Retinal pigment epithelial cell (primary cell): ENCODE measurements around the gene ZNF586.

Source experiments
- DNase-seq: peaks from one replicate; pipeline ENCODE4 v3.0.0-alpha.2; 2010; ENCODE audit warnings: low read depth
- H3K4me3 ChIP-seq: 2 replicates; pipeline ENCODE4 v1.5.1; 2011; ENCODE audit warnings: mild to moderate bottlenecking, low read length, control low read depth, moderate library complexity
- CTCF ChIP-seq: conservative IDR thresholded peaks from 2 replicates; pipeline ENCODE4 v1.5.1; 2011; ENCODE audit warnings: low read depth, low read length, control low read depth, inconsistent platforms

ZNF586 gene

GRCh38 chr19:57813919-57814504, 44.5 kb downstream of the ZNF586 start:
- no peak for DNase-seq
- TF ChIP-seq CTCF: no peak

DNA sequence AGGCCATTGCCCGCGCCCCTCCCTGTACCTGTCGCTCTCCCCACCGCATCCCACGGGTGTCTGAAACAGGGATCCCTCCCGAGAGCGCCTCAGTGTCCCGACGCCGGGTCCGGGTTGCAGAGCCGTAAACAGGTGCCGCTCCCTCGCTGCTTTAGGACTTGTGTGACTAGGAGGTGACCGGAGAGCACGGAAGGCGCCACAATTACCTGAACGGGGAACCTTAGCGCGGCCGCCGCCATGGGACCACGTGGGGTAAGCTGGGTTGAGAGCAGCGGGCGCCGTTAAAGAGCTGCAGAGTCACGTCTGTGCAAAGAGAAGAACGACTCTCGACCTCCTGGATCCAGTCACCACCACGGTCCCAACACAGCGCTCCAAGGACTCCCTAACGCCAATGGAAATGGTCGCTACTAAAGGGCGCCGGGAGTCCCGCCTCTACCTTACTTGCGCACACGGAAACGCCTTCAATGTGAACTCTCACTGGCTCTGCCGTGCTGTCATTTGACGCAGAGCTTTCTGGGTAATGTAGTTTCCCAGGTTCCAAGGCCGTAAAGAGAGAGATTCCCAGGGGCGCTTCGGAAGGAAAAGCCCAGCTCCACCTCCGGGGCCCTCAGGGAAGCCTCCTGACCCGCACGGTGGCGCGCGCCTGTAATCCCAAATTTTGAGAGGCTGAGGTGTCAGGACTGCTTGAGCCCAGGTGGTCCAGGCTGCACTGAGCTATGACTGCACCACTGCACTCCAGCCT, 45.2 kb downstream of the ZNF586 start, which contains the start of gene ZNF552:
Gene ZNF552, minus strand, starts transcription at position 409 of the 742 bp plus-strand sequence. Its CDS starts 170 bp downstream, at position 239.
- no peak for TF ChIP-seq CTCF
- DNase-seq: peak; percentile 80
- peak within 1 kb of the TSS; percentile 92 for H3K4me3 ChIP-seq

More at GRCh38 chr19:57813919-57814504, 44.5 kb downstream of the ZNF586 start:
- H3K4me3 ChIP-seq: peak overlapping the region; percentile 92

- H3K4me3 ChIP-seq: peak overlapping the region; percentile 92
- DNase-seq: no peak
- no peak for TF ChIP-seq CTCF
Measured at GRCh38 chr19:57815247-57816075, 46.0 kb downstream of the ZNF586 start.

- TF ChIP-seq CTCF: no peak
Measured at GRCh38 chr19:57816652-57817051, 47.2 kb downstream of the ZNF586 start.

GRCh38 chr19:57817976-57818375, 48.5 kb downstream of the ZNF586 start:
- H3K4me3 ChIP-seq: no peak overlapping the region
- no peak for DNase-seq
- no peak for TF ChIP-seq CTCF

More at GRCh38 chr19:57816652-57817051, 47.2 kb downstream of the ZNF586 start:
- no peak for DNase-seq
- H3K4me3 ChIP-seq: no peak overlapping the region

DNA sequence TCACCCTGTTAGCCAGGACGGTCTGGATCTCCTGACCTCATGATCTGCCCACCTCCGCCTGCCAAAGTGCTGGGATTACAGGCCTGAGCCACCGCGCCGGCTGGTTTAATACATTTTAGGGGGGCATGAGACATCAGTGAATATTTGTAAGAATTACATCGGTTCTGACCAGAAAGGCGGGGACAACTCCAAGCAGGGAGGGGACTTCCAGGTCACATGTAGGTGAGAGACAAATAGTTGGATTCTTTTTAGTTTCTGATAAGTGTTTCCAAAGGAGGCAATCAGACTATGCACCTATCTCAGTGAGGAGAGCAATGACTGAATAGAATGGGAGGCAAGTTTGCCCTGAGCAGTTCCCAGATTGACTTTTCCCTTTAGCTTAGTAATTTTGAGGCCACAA, 48.9 kb downstream of the ZNF586 start:
- no peak for TF ChIP-seq CTCF
- no peak overlapping the region for H3K4me3 ChIP-seq
- no peak for DNase-seq
